ENCODE data around the gene TANC1.

Gene TANC1

GRCh38 chr2:158967114-158967730 lies 1.2 kb upstream of the TANC1 start:
- Mint-ChIP-seq H3K36me3 (ENCODE audit: insufficient read depth) (peaks cover 1% of the 10 kb centered on the region), H3K27me3 (peaks cover 69% of the 10 kb centered on the region), H3K4me3 (no peak overlapping the region), H3K4me1 (peaks cover 14% of the 10 kb centered on the region), H3K27ac (ENCODE audit: low read depth) (no peak overlapping the region), H3K9me3 (no peaks in the 10 kb centered on the region)
- DNase-seq (ENCODE audit: low spot score in 2 of 2) (no peak), ATAC-seq (replicated peaks; ENCODE audit: extremely low read depth, poor library complexity, severe bottlenecking) (no peak)

- Mint-ChIP-seq H3K4me3 (peak overlapping the region; percentile 40), H3K4me1 (peaks cover 14% of the 10 kb centered on the region)
These were observed 577 bp upstream of the TANC1 start for GRCh38 chr2:158967731-158968395.

GRCh38 chr2:158969162-158969714 lies 798 bp downstream of the TANC1 start:
- ATAC-seq (replicated peaks; ENCODE audit: extremely low read depth, poor library complexity, severe bottlenecking) (peak; percentile 19), DNase-seq (ENCODE audit: low spot score in 2 of 2) (no peak)
- no peaks in the 10 kb centered on the region for H3K9me3 Mint-ChIP-seq
- peaks cover 14% of the 10 kb centered on the region for H3K4me1 Mint-ChIP-seq
- no peak overlapping the region for H3K27ac Mint-ChIP-seq (ENCODE audit: low read depth)
- peak overlapping the region; percentile 61 for H3K4me3 Mint-ChIP-seq
- H3K36me3 Mint-ChIP-seq (ENCODE audit: insufficient read depth), result peaks cover 1% of the 10 kb centered on the region
- H3K27me3 Mint-ChIP-seq, result peaks cover 79% of the 10 kb centered on the region

More at GRCh38 chr2:158967731-158968395, 577 bp upstream of the TANC1 start:
- DNase-seq (ENCODE audit: low spot score in 2 of 2), result no peak
- H3K27me3 Mint-ChIP-seq, result peaks cover 70% of the 10 kb centered on the region
- H3K9me3 Mint-ChIP-seq, result no peaks in the 10 kb centered on the region
- no peak overlapping the region for H3K27ac Mint-ChIP-seq (ENCODE audit: low read depth)
- peaks cover 1% of the 10 kb centered on the region for H3K36me3 Mint-ChIP-seq (ENCODE audit: insufficient read depth)
- no peak for ATAC-seq (replicated peaks; ENCODE audit: extremely low read depth, poor library complexity, severe bottlenecking)

GRCh38 chr2:158969715-158970240 lies 1.3 kb downstream of the TANC1 start:
- Mint-ChIP-seq H3K4me3 (peak overlapping the region; percentile 61), H3K36me3 (ENCODE audit: insufficient read depth) (peaks cover 1% of the 10 kb centered on the region), H3K9me3 (no peaks in the 10 kb centered on the region), H3K27ac (ENCODE audit: low read depth) (no peak overlapping the region), H3K4me1 (peaks cover 14% of the 10 kb centered on the region), H3K27me3 (peaks cover 79% of the 10 kb centered on the region)
- ATAC-seq (replicated peaks; ENCODE audit: extremely low read depth, poor library complexity, severe bottlenecking), result no peak
- no peak for DNase-seq (ENCODE audit: low spot score in 2 of 2)

GRCh38 chr2:158970241-158970751 lies 1.9 kb downstream of the TANC1 start:
- Mint-ChIP-seq H3K9me3 (no peaks in the 10 kb centered on the region), H3K27ac (ENCODE audit: low read depth) (no peak overlapping the region), H3K27me3 (peaks cover 78% of the 10 kb centered on the region), H3K36me3 (ENCODE audit: insufficient read depth) (peaks cover 1% of the 10 kb centered on the region), H3K4me1 (peaks cover 14% of the 10 kb centered on the region), H3K4me3 (peak overlapping the region; percentile 61)
- ATAC-seq (replicated peaks; ENCODE audit: extremely low read depth, poor library complexity, severe bottlenecking), result no peak
- no peak for DNase-seq (ENCODE audit: low spot score in 2 of 2)

GRCh38 chr2:158973116-158973956 lies 4.9 kb downstream of the TANC1 start:
- no peaks in the 10 kb centered on the region for H3K9me3 Mint-ChIP-seq
- peaks cover 62% of the 10 kb centered on the region for H3K27me3 Mint-ChIP-seq
- no peak overlapping the region for H3K27ac Mint-ChIP-seq (ENCODE audit: low read depth)
- no peak overlapping the region for H3K4me3 Mint-ChIP-seq
- no peak for DNase-seq (ENCODE audit: low spot score in 2 of 2)
- H3K4me1 Mint-ChIP-seq, result peaks cover 14% of the 10 kb centered on the region
- ATAC-seq (replicated peaks; ENCODE audit: extremely low read depth, poor library complexity, severe bottlenecking), result no peak
- H3K36me3 Mint-ChIP-seq (ENCODE audit: insufficient read depth), result no peaks in the 10 kb centered on the region

GRCh38 chr2:158975271-158975921 lies 7.0 kb downstream of the TANC1 start:
- ATAC-seq (replicated peaks; ENCODE audit: extremely low read depth, poor library complexity, severe bottlenecking), result no peak
- Mint-ChIP-seq H3K36me3 (ENCODE audit: insufficient read depth) (no peaks in the 10 kb centered on the region), H3K4me1 (peaks cover under 1% of the 10 kb centered on the region), H3K27me3 (peaks cover 55% of the 10 kb centered on the region), H3K9me3 (no peaks in the 10 kb centered on the region), H3K27ac (ENCODE audit: low read depth) (no peak overlapping the region), H3K4me3 (no peak overlapping the region)
- DNase-seq (ENCODE audit: low spot score in 2 of 2), result no peak

- no peaks in the 10 kb centered on the region for H3K4me1 Mint-ChIP-seq
- no peaks in the 10 kb centered on the region for H3K36me3 Mint-ChIP-seq (ENCODE audit: insufficient read depth)
These were observed 11.3 kb downstream of the TANC1 start for GRCh38 chr2:158979772-158980171.

GRCh38 chr2:158984604-158985135 lies 16.2 kb downstream of the TANC1 start:
- no peak overlapping the region for H3K4me3 Mint-ChIP-seq
- DNase-seq (ENCODE audit: low spot score in 2 of 2) (no peak), ATAC-seq (replicated peaks; ENCODE audit: extremely low read depth, poor library complexity, severe bottlenecking) (no peak)
- no peaks in the 10 kb centered on the region for H3K4me1 Mint-ChIP-seq
- H3K27ac Mint-ChIP-seq (ENCODE audit: low read depth), result no peak overlapping the region
- no peaks in the 10 kb centered on the region for H3K36me3 Mint-ChIP-seq (ENCODE audit: insufficient read depth)
- H3K9me3 Mint-ChIP-seq, result no peaks in the 10 kb centered on the region
- peaks cover 64% of the 10 kb centered on the region for H3K27me3 Mint-ChIP-seq

More at GRCh38 chr2:158979772-158980171, 11.3 kb downstream of the TANC1 start:
- ATAC-seq (replicated peaks; ENCODE audit: extremely low read depth, poor library complexity, severe bottlenecking), result no peak
- Mint-ChIP-seq H3K27ac (ENCODE audit: low read depth) (no peak overlapping the region), H3K27me3 (peaks cover 48% of the 10 kb centered on the region), H3K4me3 (no peak overlapping the region), H3K9me3 (no peaks in the 10 kb centered on the region)
- no peak for DNase-seq (ENCODE audit: low spot score in 2 of 2)

GRCh38 chr2:158988501-158988900 lies 20.1 kb downstream of the TANC1 start:
- no peaks in the 10 kb centered on the region for H3K36me3 Mint-ChIP-seq (ENCODE audit: insufficient read depth)
- DNase-seq (ENCODE audit: low spot score in 2 of 2) (no peak), ATAC-seq (replicated peaks; ENCODE audit: extremely low read depth, poor library complexity, severe bottlenecking) (no peak)
- no peak overlapping the region for H3K27ac Mint-ChIP-seq (ENCODE audit: low read depth)
- H3K27me3 Mint-ChIP-seq, result peaks cover 58% of the 10 kb centered on the region
- H3K9me3 Mint-ChIP-seq, result no peaks in the 10 kb centered on the region
- H3K4me3 Mint-ChIP-seq, result no peak overlapping the region
- H3K4me1 Mint-ChIP-seq, result no peaks in the 10 kb centered on the region

- peaks cover 64% of the 10 kb centered on the region for H3K27me3 Mint-ChIP-seq
- no peak overlapping the region for H3K27ac Mint-ChIP-seq (ENCODE audit: low read depth)
- no peaks in the 10 kb centered on the region for H3K4me1 Mint-ChIP-seq
- DNase-seq (ENCODE audit: low spot score in 2 of 2) (no peak), ATAC-seq (replicated peaks; ENCODE audit: extremely low read depth, poor library complexity, severe bottlenecking) (no peak)
- no peaks in the 10 kb centered on the region for H3K9me3 Mint-ChIP-seq
- H3K4me3 Mint-ChIP-seq, result no peak overlapping the region
- H3K36me3 Mint-ChIP-seq (ENCODE audit: insufficient read depth), result no peaks in the 10 kb centered on the region
These were observed 20.7 kb downstream of the TANC1 start for GRCh38 chr2:158989165-158989564.
